AG04449 (cell line): Measurements from ENCODE around the gene GRB10.
"Not testable (repeated sequence)": the region's sequence is repeated elsewhere in the genome, so short reads cannot be mapped to it uniquely, and the experiment has no call there.

Experiments used
- CTCF ChIA-PET: fragments of 350-600 bp; formaldehyde crosslinking; extraction: SDS; loops from one replicate; lab custom pipeline; 2021; ENCODE audit warnings: antibody characterized with exemption; lab: Yijun Ruan, JAX
- POLR2A ChIA-PET: fragments of 400-600, 350-600 bp; formaldehyde crosslinking; extraction: SDS; loops from one replicate; lab custom pipeline; 2020; ENCODE audit warnings: antibody characterized with exemption, inconsistent platforms; lab: Yijun Ruan, JAX
- DNase-seq: peaks from one replicate; pipeline ENCODE4 v3.0.0-alpha.2; 2010; ENCODE audit warnings: low read depth, low spot score
- H3K4me3 ChIP-seq: 2 replicates; pipeline ENCODE4 v1.5.1; 2011; ENCODE audit warnings: low read depth, mild to moderate bottlenecking, control low read depth, low read length
- TF ChIP-seq, protein P1 (sequence below): IDR thresholded peaks from one replicate; pipeline ENCODE4 v1.5.1; 2011; ENCODE audit warnings: mild to moderate bottlenecking, moderate library complexity, low read length, control low read depth, inconsistent platforms; ENCODE audit not compliant: insufficient read depth; ENCODE audit errors: missing control alignments

Gene GRB10

DNA sequence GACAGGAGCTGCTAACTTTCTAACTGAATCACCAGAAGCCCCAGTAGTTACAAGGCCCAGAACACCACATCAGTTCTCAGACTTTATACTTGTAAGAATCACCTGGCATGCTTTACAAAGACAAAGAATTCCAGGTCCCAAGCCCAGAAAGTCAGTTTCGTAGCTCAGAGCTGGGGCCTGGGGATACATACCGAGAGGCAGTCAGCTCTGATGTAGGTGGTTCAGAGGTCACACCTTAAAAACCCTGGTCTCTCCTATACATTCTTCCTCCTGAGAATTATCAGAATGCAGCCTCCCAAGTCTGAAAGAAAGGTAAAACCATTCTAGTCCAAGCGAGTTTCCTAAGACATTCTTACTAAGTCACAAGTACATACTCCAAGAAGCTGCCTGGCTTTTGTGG lies 2.3 kb downstream of the GRB10 start:
- DNase-seq: no peak
- TF ChIP-seq, protein P1, sequence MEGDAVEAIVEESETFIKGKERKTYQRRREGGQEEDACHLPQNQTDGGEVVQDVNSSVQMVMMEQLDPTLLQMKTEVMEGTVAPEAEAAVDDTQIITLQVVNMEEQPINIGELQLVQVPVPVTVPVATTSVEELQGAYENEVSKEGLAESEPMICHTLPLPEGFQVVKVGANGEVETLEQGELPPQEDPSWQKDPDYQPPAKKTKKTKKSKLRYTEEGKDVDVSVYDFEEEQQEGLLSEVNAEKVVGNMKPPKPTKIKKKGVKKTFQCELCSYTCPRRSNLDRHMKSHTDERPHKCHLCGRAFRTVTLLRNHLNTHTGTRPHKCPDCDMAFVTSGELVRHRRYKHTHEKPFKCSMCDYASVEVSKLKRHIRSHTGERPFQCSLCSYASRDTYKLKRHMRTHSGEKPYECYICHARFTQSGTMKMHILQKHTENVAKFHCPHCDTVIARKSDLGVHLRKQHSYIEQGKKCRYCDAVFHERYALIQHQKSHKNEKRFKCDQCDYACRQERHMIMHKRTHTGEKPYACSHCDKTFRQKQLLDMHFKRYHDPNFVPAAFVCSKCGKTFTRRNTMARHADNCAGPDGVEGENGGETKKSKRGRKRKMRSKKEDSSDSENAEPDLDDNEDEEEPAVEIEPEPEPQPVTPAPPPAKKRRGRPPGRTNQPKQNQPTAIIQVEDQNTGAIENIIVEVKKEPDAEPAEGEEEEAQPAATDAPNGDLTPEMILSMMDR: no peak
- CTCF ChIA-PET: interaction anchor here (1.5 to 1.6 kb wide), 2 partner anchors 288 to 360 kb away, joined by 4 to 5 read pairs; no protein-coding TSS in a partner anchor
- H3K4me3 ChIP-seq: no peak overlapping the region
- POLR2A ChIA-PET: no interaction called here

DNA sequence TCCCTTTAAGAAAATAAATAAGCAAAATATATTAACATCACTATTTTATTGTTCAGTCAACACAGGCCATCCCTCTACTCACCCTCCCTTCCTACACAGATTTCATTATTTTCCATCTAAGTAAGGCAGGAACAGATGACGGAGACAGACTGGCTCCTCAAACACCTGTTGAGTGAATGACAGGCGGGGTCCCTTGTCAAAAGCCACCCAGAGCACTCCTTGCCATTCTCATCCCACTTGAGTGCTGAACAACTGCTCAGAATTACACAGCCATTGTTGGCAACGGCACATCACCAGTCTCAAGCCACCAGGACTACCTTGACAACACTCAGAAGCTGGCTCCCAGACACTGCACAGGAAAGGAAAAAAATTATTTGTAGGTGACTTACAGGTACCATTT lies 3.3 kb downstream of the GRB10 start:
- no peak overlapping the region for H3K4me3 ChIP-seq
- CTCF ChIA-PET: interaction anchor here (0.6 to 2.0 kb wide), 3 partner anchors 9 to 289 kb away, joined by 3 to 8 read pairs (median 5); no protein-coding TSS in a partner anchor
- no peak for DNase-seq
- TF ChIP-seq, protein P1: no peak
- POLR2A ChIA-PET: no interaction called here

DNA sequence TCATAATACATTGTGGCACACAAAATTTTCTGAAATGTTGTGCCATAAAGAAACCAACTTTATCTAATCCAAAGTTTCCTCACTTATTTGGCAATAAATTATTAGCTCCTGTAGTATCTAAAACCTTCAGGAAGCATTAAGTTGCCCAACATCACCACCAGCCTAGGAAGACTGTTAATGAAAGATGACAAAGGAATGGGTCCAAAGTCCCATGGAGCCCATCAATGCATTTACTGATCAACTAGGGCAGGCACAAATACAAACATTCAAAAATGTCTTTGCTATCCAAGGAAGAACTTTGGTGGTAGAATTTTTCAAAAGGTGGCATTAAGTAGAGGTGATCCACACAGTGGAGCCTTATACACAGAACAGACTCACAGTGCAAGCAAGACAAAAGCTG lies 4.5 kb downstream of the GRB10 start:
- TF ChIP-seq, protein P1: no peak
- CTCF ChIA-PET: interaction anchor here (2.0 kb wide), 1 partner anchor 290 kb away, joined by 8 read pairs; no protein-coding TSS in a partner anchor

DNA sequence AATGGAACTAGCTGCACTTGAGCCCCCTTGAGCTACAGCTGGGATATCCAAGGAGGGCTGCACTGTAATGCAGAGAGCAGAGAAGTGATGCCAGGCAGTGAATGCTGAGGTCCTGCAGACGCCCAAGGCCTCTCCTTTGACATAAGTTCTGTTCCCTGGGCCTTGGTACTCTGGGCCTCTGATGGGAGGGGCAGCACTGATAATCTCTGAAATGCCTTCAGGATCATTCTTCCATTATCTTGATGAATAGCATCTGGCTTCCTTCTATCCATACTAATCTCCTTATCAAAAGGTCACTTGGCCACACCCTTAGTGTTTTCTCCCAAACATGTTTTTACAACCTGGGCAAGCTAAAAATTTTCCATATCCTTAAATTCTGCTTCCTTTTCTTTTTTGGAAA lies 6.9 kb downstream of the GRB10 start:
- TF ChIP-seq, protein P1: no peak
- ChIA-PET CTCF (no interaction called here), POLR2A (no interaction called here)
- DNase-seq: no peak
- no peak overlapping the region for H3K4me3 ChIP-seq

More for the DNA sequence above, 4.5 kb downstream of the GRB10 start:
- H3K4me3 ChIP-seq: no peak overlapping the region
- DNase-seq: no peak
- POLR2A ChIA-PET: no interaction called here

DNA sequence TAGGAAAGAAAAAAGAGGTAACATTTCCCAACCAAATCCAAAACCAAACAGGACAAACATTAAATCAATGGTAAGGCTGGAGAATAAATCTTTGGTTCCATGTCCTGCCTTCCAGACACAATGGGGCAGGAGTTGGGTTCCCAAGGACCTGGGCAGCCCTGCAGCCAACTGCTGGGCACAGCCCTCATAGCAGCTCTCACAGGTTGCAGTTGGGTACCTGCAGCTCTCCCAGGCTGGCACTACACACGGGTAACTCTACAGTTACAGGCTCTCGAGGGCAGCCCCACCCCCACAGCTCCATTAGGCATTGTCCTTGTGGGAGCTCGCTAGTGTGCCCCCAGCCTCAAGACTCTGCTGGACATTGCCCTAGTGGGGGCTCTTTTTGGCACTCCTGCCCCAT lies 7.5 kb downstream of the GRB10 start:
- TF ChIP-seq, protein P1: no peak
- ChIA-PET POLR2A (no interaction called here), CTCF (interaction anchor here (2.2 kb wide), 1 partner anchor 366 kb away, joined by 5 read pairs; no protein-coding TSS in a partner anchor)
- H3K4me3 ChIP-seq: no peak overlapping the region
- no peak for DNase-seq

DNA sequence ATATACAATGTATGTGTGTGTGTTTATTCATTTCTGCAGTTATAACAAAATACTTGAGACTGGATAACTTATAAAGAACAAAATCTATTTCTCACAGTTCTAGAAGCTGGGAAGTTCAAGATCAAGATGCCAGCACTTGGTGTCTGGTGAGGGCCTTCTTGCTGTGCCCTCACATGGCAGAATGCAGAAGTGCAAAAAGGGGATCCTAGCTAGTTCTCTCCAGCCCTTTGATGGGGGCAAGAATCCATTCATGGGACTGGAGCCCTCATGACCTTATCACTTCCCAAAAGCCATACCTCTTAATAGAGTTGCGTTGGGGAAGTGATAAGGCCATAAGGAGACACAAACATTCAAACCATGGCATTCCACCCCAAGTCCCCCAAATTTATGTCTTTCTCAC lies 8.4 kb downstream of the GRB10 start:
- ChIA-PET CTCF (interaction anchor here (2.2 kb wide), 1 partner anchor 367 kb away, joined by 5 read pairs; no protein-coding TSS in a partner anchor), POLR2A (no interaction called here)
- TF ChIP-seq, protein P1: no peak
- H3K4me3 ChIP-seq: no peak overlapping the region
- DNase-seq: no peak

DNA sequence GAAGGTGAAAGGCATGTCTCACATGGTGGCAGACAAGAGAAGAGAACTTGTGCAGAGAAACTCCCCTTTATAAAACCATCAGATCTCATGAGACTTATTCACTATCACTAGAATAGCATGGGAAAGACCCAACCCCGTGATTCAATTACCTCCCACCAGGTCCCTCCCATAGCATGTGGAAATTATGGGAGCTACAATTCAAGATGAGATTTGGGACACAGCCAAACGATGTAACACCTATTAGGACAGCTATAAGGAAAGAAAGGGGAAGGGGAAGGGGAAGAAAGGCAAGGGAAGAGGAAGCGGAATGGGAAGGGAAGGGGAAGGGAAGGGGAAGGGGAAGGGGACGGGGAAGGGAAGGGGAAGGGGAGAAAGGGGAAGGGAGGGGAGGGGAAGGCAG lies 9.6 kb downstream of the GRB10 start:
- POLR2A ChIA-PET, DNase-seq, H3K4me3 ChIP-seq: not testable (repeated sequence)
- CTCF ChIA-PET: interaction anchor here (0.9 to 2.2 kb wide), 2 partner anchors 10 to 368 kb away, joined by 3 to 5 read pairs; no protein-coding TSS in a partner anchor
